ENCODE data around the gene PRR14L. TPM values are rescaled to one million over a fixed set of nuclear protein-coding genes. Genes with fewer than 3 reads are reported as not detected.

PRR14L gene
- total RNA-seq, 1 experiment from 2014 or later: 138 TPM

GRCh38 chr22:31726692-31727091 lies 23.2 kb downstream of the PRR14L start:
- no peak overlapping the region for H3K23ac ChIP-seq (ENCODE audit: insufficient read length, low read depth, low read length)
- H2BK20ac ChIP-seq (ENCODE audit: low read depth, low read length, poor library complexity, severe bottlenecking): no peak overlapping the region
- peaks cover 33 to 61% (median 48%) of the 10 kb centered on the region in 3 experiments for H3K36me3 Mint-ChIP-seq (ENCODE audit: insufficient read depth in 1 of 3, low read depth in 3 of 3)
- H3K18ac ChIP-seq (ENCODE audit: insufficient read length, low read depth, low read length): no peak overlapping the region
- no peak overlapping the region for H2BK5ac ChIP-seq (ENCODE audit: insufficient read length, low read length)
- H4K20me1 ChIP-seq (ENCODE audit: control insufficient read depth, insufficient read depth, insufficient read length): no peaks in the 10 kb centered on the region
- no peak for TF ChIP-seq CTCF (conservative IDR thresholded peaks at IDR 0.05)
- H4K91ac ChIP-seq (ENCODE audit: insufficient read length, low read depth, low read length): no peak overlapping the region
- no CpG with 5 or more reads among the region's 3 CpGs for WGBS (ENCODE audit: extremely low coverage, insufficient read length, low lambda C conversion rate)
- H3K9ac ChIP-seq (ENCODE audit: extremely low read depth, insufficient read length, low read length): no peak overlapping the region
- H3K27me3 Mint-ChIP-seq (ENCODE audit: low read depth): no peaks in the 10 kb centered on the region; the same call in 1 of the 2 replicates
- no peaks in the 10 kb centered on the region for H3K23me2 ChIP-seq (ENCODE audit: insufficient read length, low read depth, low read length, poor library complexity, severe bottlenecking)
- no peak overlapping the region for H3K4ac ChIP-seq (ENCODE audit: low read depth, low read length)
- H2AFZ ChIP-seq (ENCODE audit: low read length): no peak overlapping the region
- no peaks in the 10 kb centered on the region for H3K4me1 ChIP-seq (ENCODE audit: insufficient read depth, low read length)
- H3K27me3 ChIP-seq (ENCODE audit: insufficient read depth, low read length): no peaks in the 10 kb centered on the region
- peaks cover 4% of the 10 kb centered on the region; the same call in 1 of the 2 replicates for H3K79me2 ChIP-seq (ENCODE audit: insufficient read depth, low read length)
- no peak overlapping the region for H4K5ac ChIP-seq (ENCODE audit: insufficient read length, low read depth, low read length)
- H3K79me1 ChIP-seq (ENCODE audit: insufficient read depth, low read depth, low read length, poor library complexity, severe bottlenecking): peaks cover 12% of the 10 kb centered on the region
- H3T11ph ChIP-seq (ENCODE audit: low read length): no peak overlapping the region
- no peak overlapping the region for H4K8ac ChIP-seq (replicated peaks; ENCODE audit: insufficient read length, low read depth, low read length)
- H3K4me2 ChIP-seq (ENCODE audit: insufficient read depth, insufficient read length, low read length): no peak overlapping the region
- H3K14ac ChIP-seq (ENCODE audit: insufficient read depth, low read length): no peak overlapping the region
- no peak overlapping the region for H2BK120ac ChIP-seq (ENCODE audit: low read depth, low read length, poor library complexity, severe bottlenecking)
- no peak overlapping the region for H3K27ac ChIP-seq (ENCODE audit: insufficient read length, low read depth, low read length)
- no peak overlapping the region for H2AK5ac ChIP-seq (ENCODE audit: insufficient read length, low read length)
- no peak overlapping the region for H3K27ac Mint-ChIP-seq
- DNase-seq: no peak
- H3K9me3 Mint-ChIP-seq: peaks cover 2 to 3% of the 10 kb centered on the region in 2 experiments; a peak in 2 of 5 replicates
- H3K4me3 Mint-ChIP-seq: no peak overlapping the region
- peaks cover 3 to 6% of the 10 kb centered on the region in 2 experiments; a peak in 3 of 4 replicates for H3K4me1 Mint-ChIP-seq
- no peak overlapping the region for H3K56ac ChIP-seq (ENCODE audit: insufficient read length, low read depth, low read length)
- H2BK15ac ChIP-seq (ENCODE audit: low read depth, low read length): no peak overlapping the region
- no peaks in the 10 kb centered on the region for H3K9me3 ChIP-seq (ENCODE audit: control insufficient read depth, low read depth, low read length)
- H2BK12ac ChIP-seq (ENCODE audit: insufficient read length, low read depth, low read length): no peak overlapping the region
